OCI-LY3 (cell line): ENCODE results near the gene OSBPL2.

Experiments used
- H2AFZ ChIP-seq: fragments of 200-600, 300-600 bp; shearing (Covaris generic); 2 replicates; pipeline ENCODE4 v1.6.0; 2014; ENCODE audit warnings: antibody characterized with exemption, low read depth, low read length
- H3K27ac ChIP-seq: fragments of 200-600, 300-600 bp; sonication (generic); 2 replicates; pipeline ENCODE4 v1.5.1; 2014; ENCODE audit warnings: mild to moderate bottlenecking, low read length, moderate library complexity, mixed read lengths
- H3K27me3 ChIP-seq: fragments of 200-600, 300-600 bp; sonication (generic); 2 replicates; pipeline ENCODE4 v1.6.1; 2014; ENCODE audit warnings: low read depth, low read length, mixed read lengths
- H3K36me3 ChIP-seq: fragments of 200-600, 300-600 bp; sonication (generic); replicated peaks from 2 replicates; pipeline ENCODE3; 2014; ENCODE audit warnings: low read depth, low read length, mixed read lengths
- H3K4me1 ChIP-seq: fragments of 300-600, 200-600 bp; sonication (generic); 2 replicates; pipeline ENCODE4 v1.6.1; 2014; ENCODE audit warnings: low read length, mixed read lengths
- H3K4me2 ChIP-seq: fragments of 200-600, 300-600 bp; sonication (generic); 2 replicates; pipeline ENCODE4 v1.6.1; 2014; ENCODE audit warnings: low read length, mixed read lengths
- H3K4me3 ChIP-seq: fragments of 300-600, 200-600 bp; sonication (generic); 2 replicates; pipeline ENCODE4 v1.5.1; 2014; ENCODE audit warnings: antibody characterized with exemption, mild to moderate bottlenecking, low read length, moderate library complexity
- H3K79me2 ChIP-seq: fragments of 300-600, 200-600 bp; shearing (Covaris generic); 2 replicates; pipeline ENCODE4 v1.6.1; 2014; ENCODE audit warnings: mild to moderate bottlenecking, low read length, mixed read lengths
- H3K9ac ChIP-seq: fragments of 300-600, 200-600 bp; shearing (Covaris generic); 2 replicates; pipeline ENCODE4 v1.6.0; 2014; ENCODE audit warnings: mild to moderate bottlenecking, low read length, moderate library complexity
- H3K9me3 ChIP-seq: fragments of 200-600, 300-600 bp; shearing (Covaris generic); 2 replicates; pipeline ENCODE4 v1.6.1; 2014; ENCODE audit warnings: low read length, mixed read lengths; ENCODE audit not compliant: insufficient read depth
- H4K20me1 ChIP-seq: fragments of 200-600, 300-600 bp; sonication (generic); 2 replicates; pipeline ENCODE4 v1.6.1; 2016; ENCODE audit warnings: low read length, mixed read lengths; ENCODE audit not compliant: insufficient read depth
- CTCF ChIP-seq: fragments of 200-600, 300-600 bp; sonication (generic); IDR thresholded peaks from 2 replicates; pipeline ENCODE4 v1.5.1; 2014; ENCODE audit warnings: antibody characterized with exemption, low read length, low read depth
- EZH2phosphoT487 ChIP-seq: fragments of 200-600 bp; shearing (Covaris generic); IDR thresholded peaks from 2 replicates; pipeline ENCODE4 v1.6.1; 2018; ENCODE audit warnings: antibody characterized with exemption, mixed run types, low read depth

OSBPL2 gene

GRCh38 chr20:62232770-62233645, 5.3 kb upstream of the OSBPL2 start:
- H3K4me3 ChIP-seq, result no peak overlapping the region
- no peaks in the 10 kb centered on the region for H3K9me3 ChIP-seq
- no peaks in the 10 kb centered on the region for H3K79me2 ChIP-seq
- H3K27ac ChIP-seq, result no peak overlapping the region
- no peaks in the 10 kb centered on the region for H4K20me1 ChIP-seq
- no peaks in the 10 kb centered on the region for H3K27me3 ChIP-seq
- H3K36me3 ChIP-seq, result no peaks in the 10 kb centered on the region
- H2AFZ ChIP-seq, result no peak overlapping the region
- H3K9ac ChIP-seq, result no peak overlapping the region
- H3K4me2 ChIP-seq, result no peak overlapping the region
- no peak for TF ChIP-seq EZH2phosphoT487
- no peak for TF ChIP-seq CTCF
- peaks cover 5% of the 10 kb centered on the region for H3K4me1 ChIP-seq

GRCh38 chr20:62233684-62234083, 4.6 kb upstream of the OSBPL2 start:
- Histone ChIP-seq H3K4me2 (no peak overlapping the region), H3K79me2 (no peaks in the 10 kb centered on the region; the same call in 1 of the 2 replicates), H3K4me3 (no peak overlapping the region), H3K4me1 (peaks cover 5% of the 10 kb centered on the region), H3K9me3 (no peaks in the 10 kb centered on the region), H3K27ac (no peak overlapping the region), H3K27me3 (no peaks in the 10 kb centered on the region), H3K9ac (no peak overlapping the region), H4K20me1 (no peaks in the 10 kb centered on the region), H3K36me3 (no peaks in the 10 kb centered on the region), H2AFZ (no peak overlapping the region)
- TF ChIP-seq CTCF, result no peak
- no peak for TF ChIP-seq EZH2phosphoT487

- Histone ChIP-seq H3K36me3 (no peaks in the 10 kb centered on the region), H3K27me3 (no peaks in the 10 kb centered on the region), H3K4me2 (no peak overlapping the region), H3K4me3 (no peak overlapping the region), H4K20me1 (peaks cover 3% of the 10 kb centered on the region; the same call in 1 of the 2 replicates), H2AFZ (no peak overlapping the region), H3K4me1 (peaks cover 8% of the 10 kb centered on the region), H3K9ac (no peak overlapping the region), H3K27ac (no peak overlapping the region), H3K9me3 (no peaks in the 10 kb centered on the region), H3K79me2 (peaks cover 6% of the 10 kb centered on the region)
- TF ChIP-seq CTCF (no peak), EZH2phosphoT487 (no peak)
Observed at GRCh38 chr20:62234339-62234738, 4.0 kb upstream of the OSBPL2 start.

GRCh38 chr20:62235001-62235776, 3.1 kb upstream of the OSBPL2 start:
- no peak overlapping the region for H2AFZ ChIP-seq
- peaks cover 14% of the 10 kb centered on the region for H3K79me2 ChIP-seq
- H3K27me3 ChIP-seq, result no peaks in the 10 kb centered on the region
- H3K9me3 ChIP-seq, result no peaks in the 10 kb centered on the region
- H3K4me3 ChIP-seq, result no peak overlapping the region
- H4K20me1 ChIP-seq, result peaks cover 8% of the 10 kb centered on the region; the same call in 1 of the 2 replicates
- no peak overlapping the region for H3K27ac ChIP-seq
- H3K4me1 ChIP-seq, result peaks cover 10% of the 10 kb centered on the region
- no peaks in the 10 kb centered on the region for H3K36me3 ChIP-seq
- H3K4me2 ChIP-seq, result no peak overlapping the region
- no peak for TF ChIP-seq EZH2phosphoT487
- no peak for TF ChIP-seq CTCF
- H3K9ac ChIP-seq, result no peak overlapping the region
